Loucy (cell line): ENCODE results near the gene INSYN2A.

Experiments used
- H2AFZ ChIP-seq: fragments of 200-600 bp; sonication (generic); 2 replicates; pipeline ENCODE4 v1.6.0; 2016; ENCODE audit warnings: antibody characterized with exemption, mild to moderate bottlenecking, low read length, moderate library complexity
- H3F3A ChIP-seq: fragments of 200-600 bp; 2 replicates; pipeline ENCODE4 v1.6.0; 2016; ENCODE audit warnings: antibody characterized with exemption, low read depth, mild to moderate bottlenecking
- H3K27me3 ChIP-seq: fragments of 200-600 bp; sonication (generic); 2 replicates; pipeline ENCODE4 v1.6.1; 2014; ENCODE audit warnings: low read length, mild to moderate bottlenecking; ENCODE audit not compliant: insufficient read depth, poor library complexity, severe bottlenecking
- H3K36me3 ChIP-seq: fragments of 200-600 bp; sonication (generic); 2 replicates; pipeline ENCODE4 v1.6.1; 2016; ENCODE audit warnings: low read length; ENCODE audit not compliant: insufficient read depth
- H3K4me1 ChIP-seq: fragments of 200-600 bp; sonication (generic); 2 replicates; pipeline ENCODE4 v1.5.1; 2014; ENCODE audit warnings: low read length, mild to moderate bottlenecking; ENCODE audit not compliant: insufficient read depth, poor library complexity, severe bottlenecking
- H3K4me2 ChIP-seq: fragments of 200-600 bp; sonication (generic); 2 replicates; pipeline ENCODE4 v1.6.0; 2014; ENCODE audit warnings: antibody characterized with exemption, low read length, low read depth, mild to moderate bottlenecking; ENCODE audit not compliant: poor library complexity, severe bottlenecking
- H3K4me3 ChIP-seq: fragments of 200-600 bp; sonication (generic); 2 replicates; pipeline ENCODE4 v1.5.1; 2014; ENCODE audit warnings: low read length, mild to moderate bottlenecking, mixed read lengths; ENCODE audit not compliant: poor library complexity, severe bottlenecking
- H3K79me2 ChIP-seq: fragments of 200-600 bp; sonication (generic); 2 replicates; pipeline ENCODE4 v1.6.1; 2014; ENCODE audit warnings: low read length; ENCODE audit not compliant: insufficient read depth
- H3K9ac ChIP-seq: fragments of 200-600 bp; sonication (generic); 2 replicates; pipeline ENCODE4 v1.6.0; 2014; ENCODE audit warnings: mild to moderate bottlenecking, low read depth, low read length, moderate library complexity; ENCODE audit not compliant: poor library complexity, severe bottlenecking
- H3K9me2 ChIP-seq: fragments of 200-600 bp; sonication (generic); replicated peaks from 2 replicates; pipeline ENCODE4 v1.6.1; 2016; ENCODE audit warnings: low read depth, low read length, mixed read lengths
- H3K9me3 ChIP-seq: fragments of 200-600 bp; sonication (generic); 2 replicates; pipeline ENCODE4 v1.6.1; 2014; ENCODE audit warnings: mild to moderate bottlenecking, antibody characterized with exemption, low read length, low read depth; ENCODE audit not compliant: insufficient read depth
- H4K20me1 ChIP-seq: fragments of 200-600 bp; sonication (generic); 2 replicates; pipeline ENCODE4 v1.6.0; 2014; ENCODE audit warnings: antibody characterized with exemption, low read length, mild to moderate bottlenecking; ENCODE audit not compliant: insufficient read depth, poor library complexity, severe bottlenecking
- EZH2phosphoT487 ChIP-seq: fragments of 200-600 bp; IDR thresholded peaks from 2 replicates; pipeline ENCODE4 v1.6.1; 2018; ENCODE audit warnings: antibody characterized with exemption, mild to moderate bottlenecking, moderate library complexity, borderline replicate concordance
- TF ChIP-seq, protein P1 (sequence below): fragments of 200-600 bp; sonication (generic); conservative IDR thresholded peaks from 2 replicates; pipeline ENCODE4 v1.5.1; 2014; ENCODE audit warnings: mild to moderate bottlenecking, antibody characterized with exemption, low read length

INSYN2A gene

DNA sequence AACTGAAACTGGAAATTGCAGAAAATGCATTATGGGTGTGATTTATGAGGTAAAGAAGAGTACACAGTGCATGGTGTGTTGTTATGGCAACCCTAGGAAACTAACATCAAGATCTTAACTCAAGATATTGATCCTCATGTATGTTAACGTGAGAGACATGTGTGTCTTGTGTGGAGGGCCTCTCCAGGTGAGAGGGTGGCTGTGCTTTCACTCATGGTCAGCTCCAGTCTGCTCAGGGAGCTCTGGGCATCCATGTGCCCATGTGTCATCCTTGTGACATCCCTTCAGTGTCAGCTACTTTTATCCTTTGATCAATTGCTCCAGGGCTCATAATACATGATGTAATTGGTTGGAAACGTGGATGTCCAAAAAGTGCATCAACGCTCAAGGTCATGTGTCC is 24.9 kb upstream of the INSYN2A start:
- no peak overlapping the region for H3K9ac ChIP-seq
- H3K4me3 ChIP-seq: no peak overlapping the region
- H3K79me2 ChIP-seq: no peaks in the 10 kb centered on the region
- peaks cover 3% of the 10 kb centered on the region; the same call in 1 of the 2 replicates for H3K9me3 ChIP-seq
- H3K27me3 ChIP-seq: no peaks in the 10 kb centered on the region
- no peaks in the 10 kb centered on the region for H3F3A ChIP-seq
- H4K20me1 ChIP-seq: no peaks in the 10 kb centered on the region
- H3K9me2 ChIP-seq: no peaks in the 10 kb centered on the region
- TF ChIP-seq, protein P1, sequence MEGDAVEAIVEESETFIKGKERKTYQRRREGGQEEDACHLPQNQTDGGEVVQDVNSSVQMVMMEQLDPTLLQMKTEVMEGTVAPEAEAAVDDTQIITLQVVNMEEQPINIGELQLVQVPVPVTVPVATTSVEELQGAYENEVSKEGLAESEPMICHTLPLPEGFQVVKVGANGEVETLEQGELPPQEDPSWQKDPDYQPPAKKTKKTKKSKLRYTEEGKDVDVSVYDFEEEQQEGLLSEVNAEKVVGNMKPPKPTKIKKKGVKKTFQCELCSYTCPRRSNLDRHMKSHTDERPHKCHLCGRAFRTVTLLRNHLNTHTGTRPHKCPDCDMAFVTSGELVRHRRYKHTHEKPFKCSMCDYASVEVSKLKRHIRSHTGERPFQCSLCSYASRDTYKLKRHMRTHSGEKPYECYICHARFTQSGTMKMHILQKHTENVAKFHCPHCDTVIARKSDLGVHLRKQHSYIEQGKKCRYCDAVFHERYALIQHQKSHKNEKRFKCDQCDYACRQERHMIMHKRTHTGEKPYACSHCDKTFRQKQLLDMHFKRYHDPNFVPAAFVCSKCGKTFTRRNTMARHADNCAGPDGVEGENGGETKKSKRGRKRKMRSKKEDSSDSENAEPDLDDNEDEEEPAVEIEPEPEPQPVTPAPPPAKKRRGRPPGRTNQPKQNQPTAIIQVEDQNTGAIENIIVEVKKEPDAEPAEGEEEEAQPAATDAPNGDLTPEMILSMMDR: no peak
- TF ChIP-seq EZH2phosphoT487: no peak
- no peak overlapping the region for H2AFZ ChIP-seq
- H3K4me2 ChIP-seq: no peak overlapping the region
- H3K36me3 ChIP-seq: no peaks in the 10 kb centered on the region
- H3K4me1 ChIP-seq: no peaks in the 10 kb centered on the region

DNA sequence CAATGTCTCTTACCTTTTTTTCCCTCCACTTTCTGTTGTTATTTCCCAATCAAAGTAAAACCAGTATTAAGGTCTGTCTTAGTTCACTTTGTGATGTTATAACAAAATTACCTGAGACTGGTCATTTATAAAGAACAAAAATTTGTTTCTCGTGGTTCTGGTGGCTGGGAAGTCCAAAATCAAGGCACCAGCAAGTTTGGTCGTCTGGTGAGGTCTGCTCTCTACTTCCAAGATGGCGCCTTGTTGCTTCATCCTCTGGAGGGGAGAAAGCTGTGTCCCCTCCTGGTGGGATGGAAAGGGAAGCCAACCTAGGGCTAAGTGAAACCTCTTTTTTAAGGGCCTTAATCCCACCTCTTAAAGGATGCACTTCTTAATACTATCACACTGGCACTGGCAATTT is 22.3 kb upstream of the INSYN2A start:
- Histone ChIP-seq H3F3A (no peaks in the 10 kb centered on the region), H4K20me1 (no peaks in the 10 kb centered on the region), H3K27me3 (no peaks in the 10 kb centered on the region), H3K4me2 (no peak overlapping the region), H3K9me2 (no peaks in the 10 kb centered on the region), H3K4me1 (no peaks in the 10 kb centered on the region), H3K9me3 (peaks cover 3% of the 10 kb centered on the region; the same call in 1 of the 2 replicates), H3K9ac (no peak overlapping the region), H3K36me3 (no peaks in the 10 kb centered on the region), H3K4me3 (no peak overlapping the region), H3K79me2 (no peaks in the 10 kb centered on the region), H2AFZ (no peak overlapping the region)
- TF ChIP-seq, protein P1: no peak
- TF ChIP-seq EZH2phosphoT487: no peak

DNA sequence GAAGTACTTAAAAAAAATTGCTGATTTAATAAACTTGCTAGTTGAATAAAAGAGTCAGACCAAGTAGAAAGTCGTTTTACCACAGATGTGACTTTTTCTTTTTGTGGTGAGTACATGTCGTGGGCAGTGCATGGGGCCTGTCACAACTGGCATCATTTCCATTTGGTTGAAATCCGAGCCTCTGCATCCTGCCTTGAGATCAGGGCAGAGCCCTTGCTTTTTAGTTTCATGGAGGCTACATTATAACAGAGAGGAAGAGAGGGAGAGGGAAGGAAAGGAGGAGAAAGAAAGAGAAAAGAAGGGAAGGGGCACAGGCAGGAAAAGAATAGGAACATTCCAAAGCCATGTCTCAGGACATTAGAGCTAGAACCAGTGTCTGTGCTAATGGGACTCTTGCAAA is 20.4 kb upstream of the INSYN2A start:
- Histone ChIP-seq H3K79me2 (no peaks in the 10 kb centered on the region), H3K9me3 (no peaks in the 10 kb centered on the region), H3K4me3 (no peak overlapping the region), H3F3A (no peaks in the 10 kb centered on the region), H3K4me1 (no peaks in the 10 kb centered on the region), H4K20me1 (no peaks in the 10 kb centered on the region), H3K9me2 (no peaks in the 10 kb centered on the region), H3K4me2 (no peak overlapping the region), H3K9ac (no peak overlapping the region), H3K27me3 (no peaks in the 10 kb centered on the region), H3K36me3 (no peaks in the 10 kb centered on the region), H2AFZ (no peak overlapping the region)
- no peak for TF ChIP-seq EZH2phosphoT487
- TF ChIP-seq, protein P1: no peak
